HG02678 (cell line): ENCODE results near the gene NCAPG.

Experiments used
- ATAC-seq: cut with Tn5 transposase; IDR thresholded peaks from one replicate; pipeline ENCODE4 v1.9.1; 2021; ENCODE audit warnings: mild to moderate bottlenecking, moderate library complexity; ENCODE audit not compliant: unreplicated experiment

Gene NCAPG

GRCh38 chr4:17810260-17811077 is at the start of gene NCAPG, which contains the start of gene DCAF16:
Gene NCAPG, plus strand, starts transcription at chr4:17810979. Its CDS starts 99 bp downstream, at chr4:17811078.
Gene DCAF16, minus strand, starts transcription at chr4:17810757. Its CDS starts 6,616 bp downstream, at chr4:17804141.
- peak; percentile 90 for ATAC-seq

- no peak for ATAC-seq
Measured at GRCh38 chr4:17761062-17761461, 49.7 kb upstream of the NCAPG start.

GRCh38 chr4:17762726-17763125 is 48.1 kb upstream of the NCAPG start:
- ATAC-seq = no peak

- ATAC-seq = no peak
Measured at GRCh38 chr4:17763416-17763815, 47.4 kb upstream of the NCAPG start.

DNA sequence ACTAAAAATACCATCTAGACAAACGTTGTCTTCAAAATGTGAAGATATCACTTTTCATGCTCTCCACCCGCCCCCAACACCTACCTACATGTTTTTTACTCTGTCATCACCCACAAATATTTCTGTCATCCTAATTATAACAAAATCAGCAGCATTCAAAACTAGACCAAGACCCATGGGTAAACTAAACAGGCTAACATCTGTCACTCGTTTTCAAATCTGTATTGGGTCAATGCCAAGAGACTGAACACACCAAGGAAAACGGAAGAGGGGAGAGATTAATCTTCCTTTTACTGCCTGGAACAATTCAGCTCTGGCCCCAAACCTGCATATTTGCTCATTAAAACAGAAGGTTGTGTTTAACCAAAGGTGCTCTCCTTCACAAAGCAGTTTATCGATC is 46.8 kb upstream of the NCAPG start:
- no peak for ATAC-seq

DNA sequence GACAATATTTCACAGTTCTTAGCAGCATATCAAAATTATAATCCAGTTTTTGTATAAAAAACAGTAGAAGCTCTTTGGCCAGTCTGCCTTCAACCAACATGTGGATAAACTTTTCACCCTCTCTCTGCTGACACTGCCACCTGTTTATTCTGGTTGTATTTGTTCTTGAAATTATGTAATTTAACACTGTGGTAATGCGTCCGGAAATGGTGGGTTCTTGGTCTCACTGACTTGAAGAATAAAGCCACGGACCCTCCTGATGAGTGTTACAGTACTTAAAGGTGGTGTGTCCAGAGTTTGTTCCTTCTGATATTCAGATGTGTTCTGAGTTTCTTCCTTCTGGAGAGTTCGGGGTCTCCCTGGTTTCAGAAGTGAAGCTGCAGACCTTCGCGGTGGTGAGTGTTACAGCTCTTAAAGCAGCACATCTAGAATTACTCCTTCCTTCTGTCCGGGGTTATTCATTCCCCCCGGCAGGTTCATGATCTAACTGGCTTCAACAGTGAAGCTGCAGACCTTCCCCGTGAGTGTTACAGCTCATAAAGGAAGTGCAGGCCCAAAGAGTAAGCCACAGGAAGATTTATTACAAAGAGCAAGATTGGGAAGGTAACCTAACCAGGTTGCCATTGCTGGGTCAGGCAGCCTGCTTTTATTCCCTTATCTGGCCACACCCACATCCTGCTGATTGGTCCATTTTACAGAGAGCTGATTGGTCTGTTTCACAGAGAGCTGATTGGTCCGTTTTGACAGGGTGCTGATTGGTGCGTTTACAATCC is 45.1 kb upstream of the NCAPG start:
- ATAC-seq = no peak

- ATAC-seq = no peak
Measured at GRCh38 chr4:17766826-17767458, 43.8 kb upstream of the NCAPG start.

DNA sequence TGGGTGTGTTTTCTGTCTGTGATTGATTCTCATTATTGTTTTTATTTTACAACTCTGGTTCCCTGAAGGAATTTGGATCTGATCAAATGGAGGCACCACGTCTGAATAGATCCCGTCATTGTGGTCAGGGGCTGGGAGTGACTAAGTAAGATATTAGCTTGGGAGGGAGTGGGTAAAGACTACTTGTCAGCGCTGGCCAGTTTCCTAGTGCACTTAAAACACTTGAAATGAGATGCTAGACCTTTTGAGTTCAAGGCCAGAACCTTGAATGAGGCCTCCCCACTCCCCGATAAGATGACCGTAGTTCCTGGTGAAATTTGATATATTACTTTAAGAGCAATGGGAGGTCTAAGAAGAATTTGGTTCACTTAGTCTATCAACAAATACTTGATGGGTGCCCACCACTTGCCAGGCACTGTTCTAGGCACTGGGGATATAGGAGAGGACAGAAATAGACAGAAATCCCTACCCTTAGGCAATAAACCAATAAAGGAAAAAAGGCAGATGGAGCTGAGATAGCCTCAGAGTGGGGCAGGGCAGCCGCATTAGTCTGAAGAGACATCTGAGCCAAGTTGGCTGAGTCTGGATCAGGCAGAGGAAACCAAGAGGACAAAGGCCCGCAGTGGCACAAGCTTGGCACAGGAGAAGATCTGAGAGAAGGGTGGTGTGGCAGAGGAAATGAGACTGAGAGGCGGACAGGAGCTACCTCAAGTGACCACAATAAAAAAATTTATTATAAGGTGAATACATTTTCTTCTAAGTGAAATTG is 41.2 kb upstream of the NCAPG start:
- no peak for ATAC-seq

- no peak for ATAC-seq
Measured at GRCh38 chr4:17770845-17771244, 39.9 kb upstream of the NCAPG start.

GRCh38 chr4:17771284-17771908 is 39.4 kb upstream of the NCAPG start:
- ATAC-seq = no peak

GRCh38 chr4:17773135-17773698 is 37.6 kb upstream of the NCAPG start:
- no peak for ATAC-seq

DNA sequence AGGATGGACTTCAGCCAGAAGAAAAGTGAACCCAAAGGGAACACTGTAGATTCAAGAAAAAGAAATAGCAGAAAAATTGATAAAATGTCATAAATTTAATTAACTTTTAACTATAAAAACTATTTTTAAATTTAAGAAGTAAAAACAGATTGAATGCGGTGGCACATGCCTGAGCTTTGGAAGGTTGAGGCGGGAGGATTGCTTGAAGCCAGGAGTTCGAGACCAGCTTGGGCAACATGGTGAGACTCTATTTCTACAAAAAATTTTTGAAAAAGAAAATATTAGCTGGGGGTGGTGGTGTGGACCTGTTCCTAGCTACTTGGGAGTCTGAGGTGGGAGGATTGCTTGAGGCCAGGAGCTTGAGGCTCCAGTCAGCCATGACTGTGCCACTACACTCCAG is 32.3 kb upstream of the NCAPG start:
- no peak for ATAC-seq

DNA sequence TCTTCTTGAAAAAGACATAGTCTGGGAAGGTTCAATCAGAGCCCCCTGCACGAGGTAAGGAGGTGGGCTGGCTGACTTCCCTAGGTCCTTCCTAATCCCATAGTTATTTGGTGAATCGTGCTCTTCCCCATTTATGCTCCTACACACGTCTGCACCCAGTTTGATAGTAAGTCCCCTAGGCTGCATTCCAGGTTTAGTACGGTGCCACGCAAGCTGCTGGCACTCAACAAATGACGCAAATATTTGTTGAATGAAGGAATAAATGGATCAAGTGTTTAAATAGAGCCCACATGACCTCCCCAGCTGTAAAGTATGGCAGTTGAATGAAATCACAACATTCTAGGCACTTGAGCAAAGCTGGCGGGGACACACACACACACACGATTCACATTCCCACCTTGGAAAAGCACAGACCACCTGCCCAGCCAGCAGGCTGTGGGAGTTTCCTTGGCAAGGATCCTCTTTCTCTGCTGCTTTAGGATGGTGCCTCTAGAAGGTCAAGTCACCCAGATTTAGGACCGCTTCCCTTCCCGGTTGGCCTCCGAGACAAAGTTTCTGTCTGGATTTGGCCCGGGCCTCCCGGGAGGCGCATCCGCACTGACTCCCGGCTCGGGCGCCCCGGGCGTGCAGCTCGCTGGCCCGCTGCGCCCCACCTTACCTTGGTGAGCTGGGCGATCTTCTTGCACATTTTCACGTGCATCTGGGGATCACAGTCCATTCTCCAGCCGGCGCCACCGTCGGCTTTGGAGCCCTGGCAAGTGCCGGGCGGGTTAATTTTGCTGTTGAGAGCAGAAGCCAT is 30.1 kb upstream of the NCAPG start:
- no peak for ATAC-seq

- no peak for ATAC-seq
Measured at GRCh38 chr4:17781300-17782287, 29.2 kb upstream of the NCAPG start, which contains the start of gene FAM184B. Gene FAM184B, minus strand, starts transcription at chr4:17781621. Its CDS starts 322 bp downstream, at chr4:17781299.

DNA sequence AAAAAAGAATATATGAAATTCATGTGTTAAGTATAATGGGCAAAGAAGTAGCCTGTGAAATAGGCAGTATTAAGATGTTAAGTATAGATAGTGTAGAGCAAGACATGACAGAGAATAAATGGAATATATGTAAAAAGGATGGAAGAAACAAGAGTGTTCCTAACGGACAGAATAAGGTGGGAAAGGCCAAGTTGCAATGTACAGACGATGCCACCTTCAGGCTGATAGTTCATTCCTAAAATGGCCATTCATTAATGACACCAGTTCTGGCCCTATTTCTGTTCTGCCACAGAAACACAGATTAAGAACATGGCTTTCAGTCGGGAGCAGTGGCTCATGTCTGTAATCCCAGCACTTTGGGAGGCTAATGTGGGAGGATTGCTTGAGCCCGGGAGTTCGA is 24.9 kb upstream of the NCAPG start:
- ATAC-seq = no peak

- peak; percentile 55 for ATAC-seq
Measured at GRCh38 chr4:17786567-17786966, 24.2 kb upstream of the NCAPG start.

- ATAC-seq = no peak
Measured at GRCh38 chr4:17787315-17787714, 23.5 kb upstream of the NCAPG start.

DNA sequence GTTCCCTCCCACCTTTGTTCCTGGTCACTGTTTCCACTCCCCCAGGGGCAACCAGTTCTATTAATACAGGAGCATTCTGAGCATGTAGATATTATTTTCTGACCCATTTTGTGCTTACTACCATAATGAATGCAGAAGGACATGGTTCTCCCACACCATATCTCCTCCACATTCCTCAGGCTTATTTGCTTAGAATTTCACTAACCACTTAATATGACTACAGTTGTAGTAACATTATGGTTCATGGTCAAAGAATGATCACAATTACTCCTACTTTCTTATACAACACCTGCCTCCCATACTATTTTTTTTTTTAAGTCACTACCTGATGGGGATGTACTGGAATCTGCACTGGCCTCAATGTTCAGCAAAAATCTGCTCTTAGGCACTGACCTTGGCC is 21.8 kb upstream of the NCAPG start:
- ATAC-seq = no peak
